GM18909 (cell line): ENCODE results near the gene ZNF800.
A peak's percentile ranks its signal among the peaks of the same experiment; 100 is the strongest.

ENCODE experiments used
- ATAC-seq: cut with Tn5 transposase; IDR thresholded peaks from one replicate; pipeline ENCODE4 v1.9.1; 2021; ENCODE audit warnings: mild to moderate bottlenecking; ENCODE audit not compliant: unreplicated experiment, poor library complexity

Gene ZNF800

DNA sequence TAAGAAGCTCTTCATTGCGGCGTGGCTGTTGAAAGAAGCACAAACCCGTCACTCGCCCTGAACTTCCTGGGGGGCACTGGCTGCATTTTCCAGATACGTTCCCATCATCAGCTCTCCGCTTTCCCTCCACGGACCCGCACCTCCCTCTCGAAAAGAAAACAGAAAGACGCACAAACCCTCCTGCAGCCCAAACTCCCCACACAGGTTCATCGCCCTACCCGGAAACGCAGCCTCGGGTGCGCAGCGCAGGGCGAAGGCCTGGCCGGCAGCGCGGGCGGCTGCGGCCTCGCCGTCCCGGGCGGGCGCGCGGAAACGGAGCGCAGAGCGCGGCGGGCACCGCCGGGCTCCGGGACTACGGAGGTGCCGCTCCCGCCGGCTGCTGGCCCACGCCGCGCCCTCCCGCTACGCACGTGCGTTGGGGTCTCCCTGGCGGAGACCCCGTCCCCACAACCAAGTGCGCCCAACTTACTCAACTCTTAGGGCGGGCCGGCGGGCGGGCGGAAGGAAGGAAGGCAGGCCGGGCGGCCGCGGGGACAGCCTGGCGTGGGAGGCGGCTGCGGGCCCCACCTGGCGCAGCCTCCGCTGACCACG, 822 bp downstream of the ZNF800 start:
- ATAC-seq = peak; percentile 48

DNA sequence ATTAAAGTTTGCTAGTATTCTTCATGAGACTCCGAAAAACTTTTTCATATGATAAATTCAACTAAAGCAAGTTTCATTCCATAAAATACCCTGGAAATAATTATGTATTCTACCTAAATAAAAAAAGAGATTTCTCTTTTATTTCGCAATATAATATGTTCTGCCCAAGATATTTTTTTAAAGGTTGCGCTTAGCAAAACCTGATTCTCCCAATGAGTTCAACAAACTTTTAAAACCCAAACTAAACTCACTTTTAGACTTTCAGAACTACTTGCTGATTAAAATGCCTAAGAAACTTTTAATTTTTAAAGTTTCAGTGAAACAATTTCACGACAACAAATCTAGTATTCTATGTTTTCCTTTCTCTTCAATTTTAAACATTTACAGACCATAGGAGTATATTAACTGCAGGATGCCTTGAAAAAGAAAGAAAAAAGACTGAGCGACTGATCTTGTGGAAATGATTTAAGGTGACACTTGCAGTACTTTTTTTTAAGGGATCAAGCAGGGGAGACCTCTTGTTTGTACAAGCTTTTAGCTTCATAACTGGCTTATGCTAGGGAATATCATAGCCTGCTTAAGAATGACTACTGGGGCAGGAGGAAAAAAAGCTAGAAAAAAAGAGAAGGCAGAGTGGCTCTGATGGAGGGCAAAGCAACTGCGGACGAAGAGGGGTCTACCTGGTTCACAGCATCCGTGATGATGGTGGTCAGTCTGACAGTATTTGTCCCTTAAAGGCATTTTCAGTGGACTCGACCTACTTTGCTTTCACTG, 1.5 kb downstream of the ZNF800 start:
- no peak for ATAC-seq

DNA sequence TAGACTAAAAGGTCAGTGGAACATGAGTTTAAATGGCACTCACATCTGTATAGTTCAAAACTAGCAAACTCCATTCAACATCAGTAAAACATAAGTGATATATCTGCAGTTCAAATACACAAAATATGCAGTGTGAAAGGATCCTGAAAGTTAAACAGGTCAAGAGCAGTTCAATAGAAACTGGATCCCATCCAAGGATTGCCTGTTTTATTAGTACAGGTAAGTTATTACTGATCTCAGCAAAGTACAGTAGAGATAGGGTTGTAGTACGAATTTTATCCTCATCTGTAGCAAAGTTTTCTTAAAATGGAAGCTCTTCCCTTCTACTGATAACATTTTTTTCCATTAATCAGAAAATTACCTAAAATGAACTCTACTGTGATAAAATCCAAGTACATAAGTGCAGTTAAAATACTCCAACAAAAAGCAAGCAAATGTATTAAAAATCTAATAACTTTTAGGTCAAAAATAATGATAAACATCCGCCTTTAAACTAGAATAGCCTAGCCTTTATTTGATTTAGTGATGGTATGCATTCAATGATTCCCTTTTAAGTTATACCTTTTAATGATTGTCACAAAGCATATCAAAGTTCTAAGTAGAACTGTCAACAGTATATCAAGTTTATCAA, 2.2 kb downstream of the ZNF800 start:
- ATAC-seq = no peak

DNA sequence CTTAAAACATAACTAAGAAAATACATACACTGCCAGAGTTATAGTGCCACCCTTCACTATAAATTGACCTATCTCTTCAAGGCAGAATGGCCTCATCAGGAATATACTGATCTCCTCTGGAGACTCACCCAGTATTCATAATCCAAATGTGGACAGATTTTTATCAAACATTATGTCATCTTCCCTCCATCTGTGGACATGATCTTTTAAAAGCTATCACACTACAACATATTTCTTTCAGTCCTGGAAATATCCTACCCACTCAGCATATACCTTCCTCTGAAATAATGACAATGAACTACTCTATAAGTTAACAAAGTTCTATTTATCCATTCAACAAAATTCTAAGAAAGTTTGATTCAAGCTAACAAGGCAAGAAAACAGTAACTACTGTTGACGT, 3.2 kb downstream of the ZNF800 start:
- ATAC-seq = no peak

DNA sequence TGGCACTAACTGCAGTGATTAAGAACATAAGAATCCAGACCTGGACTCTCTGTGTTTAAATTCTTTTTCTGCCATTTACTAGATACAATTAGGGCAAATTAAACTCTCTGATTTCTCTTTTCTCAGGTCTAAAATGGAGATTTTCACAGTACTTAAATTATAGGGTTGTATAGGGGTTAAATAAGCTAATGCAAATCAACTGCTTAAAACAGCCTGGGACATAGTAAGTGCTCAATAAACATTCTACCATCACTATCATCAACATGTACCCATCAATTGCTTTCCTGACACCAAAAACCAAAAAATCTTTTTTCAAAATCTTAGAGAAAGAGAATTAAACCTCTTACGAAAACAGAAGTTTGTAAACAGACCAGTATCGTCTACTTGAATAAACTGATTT, 4.5 kb downstream of the ZNF800 start:
- no peak for ATAC-seq

DNA sequence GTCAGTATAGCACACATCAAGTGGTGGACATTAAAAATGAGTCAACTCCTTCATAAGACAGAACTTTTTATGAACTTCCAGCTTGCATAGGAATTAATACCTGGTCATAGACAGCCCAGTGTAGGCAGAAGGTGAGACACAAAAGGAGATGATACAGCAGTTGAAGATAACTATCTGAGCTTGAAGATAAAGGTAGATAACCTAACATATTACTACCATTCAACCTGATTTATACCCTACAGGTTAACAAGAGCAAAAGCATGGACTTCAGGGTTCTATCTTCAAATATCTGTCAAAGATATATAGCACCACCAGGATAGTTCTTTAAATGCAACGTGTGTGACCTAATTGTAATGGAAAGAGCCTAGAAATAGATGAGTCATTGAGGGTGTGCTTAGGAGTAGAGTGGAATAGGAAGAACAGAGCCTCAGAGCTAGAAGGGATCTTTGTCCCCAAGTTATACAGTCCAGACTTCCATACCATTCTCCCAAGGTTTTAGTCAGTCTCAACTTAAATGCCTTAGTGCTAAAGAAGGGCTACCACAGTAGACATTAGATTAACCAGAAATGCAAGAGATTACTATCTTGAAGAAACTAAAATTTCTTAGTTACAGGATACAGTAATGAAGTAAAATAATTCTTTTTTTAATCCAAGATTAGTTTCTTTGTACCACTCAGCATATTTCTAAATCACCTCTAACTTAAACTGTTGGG, 9.2 kb downstream of the ZNF800 start:
- no peak for ATAC-seq

DNA sequence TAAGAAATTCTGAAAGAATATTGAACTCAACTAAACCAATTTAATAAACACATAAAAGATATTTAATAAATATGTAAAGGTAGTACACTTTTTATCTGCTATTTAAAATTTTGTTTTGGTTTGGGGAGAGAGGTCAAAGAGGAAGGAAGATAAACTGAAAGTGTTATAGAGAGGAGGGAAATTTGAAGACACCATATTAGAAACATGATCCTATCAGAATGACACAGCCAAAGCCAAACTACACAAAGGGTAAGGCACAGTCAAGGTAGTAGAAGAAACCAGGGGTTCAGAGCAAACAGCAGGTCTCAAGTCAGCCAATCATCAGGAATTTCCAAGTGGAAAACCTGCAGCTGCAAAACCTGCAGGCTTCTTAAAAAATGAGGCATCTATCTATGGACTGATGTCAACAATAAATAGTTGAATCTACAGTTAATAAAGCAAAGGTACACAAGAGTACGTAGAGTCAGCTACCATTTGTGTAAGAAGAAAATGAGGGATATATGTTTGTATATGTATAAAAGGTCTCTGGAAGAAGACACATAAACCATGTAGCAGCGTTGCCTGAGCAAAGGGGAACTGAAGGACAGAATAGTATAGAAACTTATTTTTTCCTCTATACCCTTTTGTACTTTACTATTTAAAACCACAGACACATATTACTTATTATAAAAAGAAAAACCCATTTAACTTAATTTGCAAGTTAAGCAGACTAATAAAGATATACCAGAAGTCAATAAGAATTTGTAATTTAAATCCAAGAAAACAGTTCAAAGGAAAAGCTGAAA, 10.0 kb downstream of the ZNF800 start:
- ATAC-seq = no peak

DNA sequence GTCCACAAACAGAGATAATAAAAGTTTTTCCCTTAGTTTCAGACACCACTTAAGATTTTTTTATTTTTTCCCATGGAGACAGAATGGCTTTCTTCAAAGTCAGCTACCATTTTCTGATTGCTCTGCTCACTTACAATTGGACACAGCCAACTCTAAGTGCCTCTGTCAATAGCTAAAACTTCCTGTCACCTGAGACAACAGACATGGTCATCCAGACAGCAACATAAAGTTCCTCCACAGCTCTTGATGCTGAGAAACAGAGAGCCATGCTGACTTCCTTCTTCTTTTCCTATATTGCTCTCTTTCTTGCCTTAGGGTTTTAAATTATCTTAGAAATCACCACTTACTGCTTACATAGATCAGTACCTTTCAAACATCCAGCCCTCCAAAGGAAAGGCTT, 12.0 kb downstream of the ZNF800 start:
- no peak for ATAC-seq

DNA sequence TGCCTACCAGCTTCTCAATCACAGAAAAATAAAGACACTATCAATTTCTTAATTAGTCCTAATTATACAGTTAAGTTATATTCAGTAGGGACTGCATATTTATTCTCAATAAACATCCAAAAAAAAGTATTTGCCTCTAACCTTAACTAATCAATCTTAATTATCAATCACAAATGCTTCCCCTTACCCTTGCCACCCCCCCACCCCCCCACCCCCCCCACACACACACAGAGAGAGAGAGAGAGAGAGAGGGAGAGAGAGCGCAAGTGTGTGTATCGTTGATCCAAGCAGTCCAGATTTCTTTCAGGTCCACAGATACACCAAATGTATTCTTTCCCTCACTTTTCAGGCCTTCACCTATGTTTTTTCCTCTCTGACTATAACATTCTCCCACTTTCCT, 12.9 kb downstream of the ZNF800 start:
- no peak for ATAC-seq

DNA sequence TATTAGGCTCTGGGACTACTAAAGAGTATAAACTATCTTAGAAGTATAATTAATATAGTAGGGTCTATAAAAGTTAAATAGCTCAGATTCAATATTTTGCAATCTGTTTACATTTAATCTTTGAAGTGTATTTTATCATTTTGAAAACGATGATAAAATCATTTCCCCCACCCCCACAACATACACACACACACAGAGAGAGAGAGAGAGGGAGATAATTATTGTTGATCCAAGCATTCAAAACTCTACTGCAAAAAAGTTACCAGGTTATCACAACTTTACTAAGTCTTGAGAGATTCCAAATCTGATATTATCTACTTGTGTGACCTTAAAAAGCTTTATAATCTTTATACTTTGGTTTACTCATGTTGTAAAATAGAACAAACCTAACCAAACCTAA, 14.0 kb downstream of the ZNF800 start:
- ATAC-seq = no peak

DNA sequence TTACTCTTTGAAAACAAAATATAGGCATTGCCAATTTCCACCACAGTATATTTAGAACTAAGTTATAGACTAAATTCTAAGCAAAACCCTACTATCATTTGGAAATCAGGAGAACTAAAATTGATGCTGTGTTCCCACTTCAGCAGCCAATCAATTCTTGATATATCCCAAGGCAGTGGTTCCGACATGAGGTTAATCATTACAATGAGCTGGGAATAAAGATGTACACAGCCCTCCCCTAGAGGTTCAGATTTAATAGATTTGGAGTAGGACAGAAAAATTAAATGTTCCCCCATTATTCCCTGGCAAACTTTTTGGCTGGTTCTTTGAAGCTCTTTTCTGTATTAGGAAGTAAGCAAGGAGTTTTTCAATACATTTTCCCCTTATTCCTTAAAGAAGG, 15.1 kb downstream of the ZNF800 start:
- no peak for ATAC-seq

DNA sequence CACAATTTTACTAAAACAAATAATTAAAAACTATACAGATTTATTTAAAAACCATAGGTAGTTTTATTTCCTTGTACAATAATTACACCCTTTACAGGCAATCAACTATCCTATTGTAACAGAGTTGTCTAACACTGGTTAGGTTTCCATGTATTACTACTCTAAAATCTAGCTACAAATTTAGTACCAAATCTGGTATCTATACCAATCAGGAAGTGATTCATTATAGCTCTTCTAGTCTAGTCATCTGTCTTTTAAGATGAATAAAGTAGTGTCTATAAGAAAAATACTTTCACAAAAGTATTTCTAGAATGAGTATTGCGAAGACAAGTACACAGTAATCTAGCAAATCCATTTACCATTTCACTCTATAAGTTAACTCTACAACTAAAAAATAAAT, 16.9 kb downstream of the ZNF800 start:
- ATAC-seq = no peak

DNA sequence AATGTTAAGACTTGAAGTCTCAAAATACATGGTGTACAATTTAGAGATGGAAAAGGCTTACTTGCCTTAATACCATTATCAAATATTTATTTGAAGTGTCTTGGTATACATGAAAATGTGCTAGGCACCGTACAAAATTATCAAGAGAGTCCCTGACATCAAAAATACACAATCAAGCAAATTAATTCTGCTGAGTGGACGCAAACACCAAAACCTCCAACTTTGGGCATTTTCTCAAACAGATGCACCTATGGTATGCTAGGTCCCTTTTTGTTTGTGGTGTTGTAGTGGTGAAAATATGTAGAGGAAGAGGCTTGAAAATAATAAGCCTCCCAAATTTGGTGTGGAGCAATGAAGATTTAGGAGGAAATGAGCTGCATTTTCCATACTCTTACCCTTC, 24.8 kb downstream of the ZNF800 start:
- no peak for ATAC-seq

DNA sequence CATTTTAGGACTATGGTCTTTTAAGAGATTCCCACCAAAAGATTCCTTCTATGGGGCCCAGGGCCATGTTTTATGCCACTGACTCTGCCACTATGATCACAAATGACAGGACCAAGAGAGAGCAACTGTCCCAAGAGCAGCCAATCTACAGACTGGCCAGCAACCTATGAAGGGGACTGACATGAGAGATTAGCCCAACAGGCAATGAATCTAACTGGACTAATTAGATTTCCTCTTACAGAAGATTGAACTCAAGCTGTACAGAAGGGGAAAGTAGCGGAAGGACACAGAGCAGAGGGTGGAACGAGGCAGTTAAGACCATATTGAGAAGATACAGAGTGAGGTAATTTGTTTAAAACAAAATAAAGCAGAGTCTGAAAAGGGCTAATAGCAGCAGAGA, 25.8 kb downstream of the ZNF800 start:
- no peak for ATAC-seq

DNA sequence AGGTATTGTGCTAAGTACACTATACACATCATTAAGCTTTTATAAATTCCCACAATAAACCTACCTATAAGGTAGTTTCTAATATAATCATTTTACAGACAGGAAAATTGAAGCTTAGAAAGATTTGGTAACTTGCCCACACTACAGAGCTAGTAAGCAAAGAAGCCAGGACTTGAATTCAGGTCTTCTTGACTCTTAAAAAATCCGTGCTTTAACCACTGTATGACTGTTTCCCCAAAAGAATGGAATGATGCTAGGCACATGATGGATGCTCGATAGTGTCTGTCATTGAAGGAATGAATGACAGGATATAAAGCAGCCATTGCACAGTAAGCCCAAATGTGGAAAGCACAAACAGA, 26.6 kb downstream of the ZNF800 start:
- no peak for ATAC-seq

DNA sequence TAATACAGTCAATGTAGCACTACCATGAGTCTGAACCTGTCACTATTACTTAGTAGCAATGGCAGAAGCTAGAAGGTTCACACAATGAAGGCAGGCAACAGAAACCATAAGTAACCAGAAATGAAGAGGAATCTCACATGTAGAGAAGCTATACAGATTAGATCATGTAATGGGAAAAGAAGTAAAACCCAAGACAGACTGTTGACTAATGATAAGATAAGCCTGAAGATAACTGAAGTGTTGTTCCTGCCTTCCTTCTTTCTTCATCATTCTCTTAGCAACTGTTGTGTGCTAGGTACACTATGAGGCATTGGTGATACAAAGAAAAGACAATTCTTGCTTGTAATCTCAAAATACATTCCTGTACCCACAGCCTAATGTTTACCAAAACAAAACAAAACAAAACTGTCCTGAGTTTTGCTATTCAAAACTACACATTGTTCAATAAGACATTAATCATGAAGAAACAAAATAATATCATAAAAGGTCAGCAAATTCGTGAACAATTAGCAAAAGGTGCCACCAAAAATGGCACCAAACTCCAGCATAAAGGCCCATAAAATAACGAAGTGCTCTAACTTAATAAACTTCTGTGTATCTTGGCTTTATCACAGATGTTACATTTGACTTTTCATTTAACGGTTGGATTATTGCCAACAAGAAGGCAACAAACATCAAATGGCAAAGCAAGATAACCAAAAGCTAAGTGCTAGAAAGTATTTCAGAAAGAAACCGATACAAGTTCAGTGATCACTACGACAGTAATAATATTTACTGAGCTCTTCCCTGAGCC, 27.1 kb downstream of the ZNF800 start:
- ATAC-seq = no peak

DNA sequence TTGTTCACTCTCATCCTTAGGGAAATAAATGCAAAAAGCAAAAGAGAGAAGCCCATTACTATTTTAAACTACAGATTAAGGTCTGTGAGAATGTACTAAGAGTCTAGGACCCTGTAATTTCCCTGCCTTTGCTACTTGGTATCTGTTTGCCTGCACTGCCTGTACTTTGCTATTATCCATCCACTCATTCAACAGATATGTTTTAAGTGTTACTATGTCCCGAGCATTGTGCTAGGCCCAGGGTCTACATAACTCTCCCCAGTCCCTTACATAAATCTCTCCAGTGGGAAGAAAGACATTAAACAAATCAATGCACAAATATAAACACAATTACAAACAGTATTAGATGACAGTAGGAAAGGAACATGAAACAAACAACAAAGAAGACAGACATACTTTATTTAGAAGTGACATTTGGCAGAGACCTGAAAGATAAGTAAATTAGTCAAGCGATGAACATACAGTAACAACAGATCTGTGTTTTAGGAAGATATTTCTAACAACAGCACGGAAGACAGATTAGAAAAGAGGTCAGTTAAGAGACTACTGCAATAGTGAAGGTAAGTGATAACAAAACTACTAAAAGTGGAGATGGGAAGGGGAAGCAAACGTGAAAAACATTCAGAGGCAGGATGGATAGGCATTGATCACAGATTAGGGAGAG, 30.0 kb downstream of the ZNF800 start:
- no peak for ATAC-seq

DNA sequence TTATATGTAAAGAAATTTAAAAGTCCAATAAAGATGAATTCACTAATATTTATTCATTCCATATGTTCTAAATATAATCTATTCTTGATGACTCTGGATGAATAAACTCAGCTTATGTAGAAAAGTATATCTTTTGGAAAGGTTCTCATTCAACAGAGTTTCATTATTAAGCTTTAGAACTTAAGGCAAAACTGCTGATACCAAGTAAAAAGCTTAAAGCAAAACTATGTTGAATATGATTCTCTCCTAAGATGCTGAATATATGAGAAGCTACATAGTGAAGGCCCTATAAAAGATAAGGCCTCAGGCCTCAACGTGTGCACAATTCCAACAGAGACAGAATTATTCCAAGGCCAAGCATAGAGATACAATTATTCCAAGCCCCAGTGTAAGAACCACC, 30.8 kb downstream of the ZNF800 start:
- ATAC-seq = no peak

DNA sequence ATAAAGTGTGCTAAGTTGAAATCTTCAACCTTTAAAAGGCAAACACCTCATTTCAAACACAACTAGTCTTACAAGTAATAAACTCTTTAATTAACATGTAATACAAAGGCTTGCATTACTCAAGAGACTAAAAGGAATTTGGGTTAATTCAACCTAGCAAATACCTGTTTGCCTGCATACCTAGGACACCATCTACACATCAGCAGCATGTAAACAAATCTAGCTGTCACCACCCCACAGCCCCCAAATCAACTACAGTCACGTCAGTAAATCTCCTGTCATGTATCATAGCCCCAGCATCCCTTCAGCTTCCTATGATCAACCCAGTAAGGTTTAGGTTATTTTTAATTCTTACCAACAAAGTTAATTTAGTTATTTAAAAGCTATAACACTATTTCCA, 33.5 kb downstream of the ZNF800 start:
- no peak for ATAC-seq
